HCT116 (cell line): ENCODE measurements around the gene LCE3C. TPM values are rescaled to one million over a fixed set of nuclear protein-coding genes. Genes with fewer than 3 reads are reported as not detected.

Source experiments
- ATAC-seq: fragments of 200-7000 bp; cut with Tn5 transposase; 2 replicates; pipeline ENCODE4 v1.9.1; 2020; ENCODE audit warnings: mild to moderate bottlenecking, moderate library complexity
- BruUV-seq: library from RNA; stranded (reverse); fragments of 400-500 nt; replicated peaks from 2 replicates; lab custom pipeline; 2021; lab: Mats Ljungman, UMichigan
- CTCF ChIA-PET: fragments of 300-600 bp; sonication (Branson Sonifier 250); formaldehyde crosslinking; loops from one replicate; lab custom pipeline; 2021; ENCODE audit warnings: antibody characterized with exemption; lab: Charles Lee
- POLR2A ChIA-PET: fragments of 300-600, 350-600 bp; sonication (Branson Sonifier 250); formaldehyde crosslinking; loops from one replicate; lab custom pipeline; 2021; ENCODE audit warnings: antibody characterized with exemption; lab: Charles Lee
- RAD21 ChIA-PET, 2 experiments: fragments of 300-600 bp; sonication (Branson Sonifier 250); formaldehyde crosslinking; loops; one replicate each; lab custom pipeline; 2023; ENCODE audit warnings: low total read pairs in 2 of 2; ENCODE audit not compliant: uncharacterized antibody in 2 of 2, unreplicated experiment in 2 of 2, low non-redundant PET in 1 of 2; lab: Charles Lee
- DNase-seq: peaks from one replicate; pipeline ENCODE4 v3.0.0-alpha.2; 2010; ENCODE audit warnings: low read depth, low spot score
- H2AFZ ChIP-seq: fragments of 200-600 bp; shearing (Covaris generic), sonication (generic); 2 replicates; pipeline ENCODE4 v1.6.1; 2017; ENCODE audit warnings: low read depth, mixed run types, mixed read lengths, antibody characterized with exemption, low read length; ENCODE audit not compliant: poor library complexity, severe bottlenecking
- H3K27ac ChIP-seq: 2 replicates; pipeline ENCODE4 v1.5.1; 2012; ENCODE audit warnings: low read depth, low read length
- H3K27me3 ChIP-seq: fragments of 200-600 bp; sonication (generic); 2 replicates; pipeline ENCODE4 v1.6.1; 2016; ENCODE audit warnings: mixed run types, low read length, mixed read lengths; ENCODE audit not compliant: insufficient read depth
- H3K36me3 ChIP-seq, 2 experiments: fragments of 200-500 bp in 1 of 2; fragments of 200-600 bp in 1 of 2; sonication (Bioruptor generic) in 1 of 2; sonication (generic) in 1 of 2; 2 replicates each; pipeline versions ENCODE4 v1.5.1 to v1.6.1; 2014 to 2016; ENCODE audit warnings: low read length in 2 of 2, inconsistent platforms in 1 of 2, mixed read lengths in 1 of 2, mixed run types in 1 of 2; ENCODE audit not compliant: insufficient read depth in 2 of 2, control insufficient read depth in 1 of 2
- H3K4me1 ChIP-seq, 2 experiments: fragments of 200-600 bp in 1 of 2; sonication (generic) in 1 of 2; 2 replicates each; pipeline versions ENCODE4 v1.5.1 to v1.6.1; 2012 to 2017; ENCODE audit warnings: low read length in 2 of 2, inconsistent platforms in 1 of 2, mild to moderate bottlenecking in 1 of 2, mixed read lengths in 1 of 2, mixed run types in 1 of 2, moderate library complexity in 1 of 2; ENCODE audit not compliant: insufficient read depth in 2 of 2, control insufficient read depth in 1 of 2
- H3K4me2 ChIP-seq: fragments of 200-600 bp; sonication (generic); 2 replicates; pipeline ENCODE4 v1.6.1; 2017; ENCODE audit warnings: mixed run types, low read length, mixed read lengths
- H3K4me3 ChIP-seq, 2 experiments: fragments of 200-600 bp in 1 of 2; sonication (generic) in 1 of 2; replicated peaks in 1 of 2; 2 replicates each; pipeline ENCODE4 v1.5.1; 2011 to 2016; ENCODE audit warnings: low read length in 2 of 2, control low read depth in 1 of 2, low read depth in 1 of 2, mild to moderate bottlenecking in 1 of 2, mixed read lengths in 1 of 2, mixed run types in 1 of 2
- H3K79me2 ChIP-seq: fragments of 200-600 bp; sonication (generic); 2 replicates; pipeline ENCODE4 v1.6.1; 2017; ENCODE audit warnings: mild to moderate bottlenecking, mixed run types, low read length, moderate library complexity, mixed read lengths; ENCODE audit not compliant: insufficient read depth
- H3K9ac ChIP-seq: fragments of 200-600 bp; sonication (generic); 2 replicates; pipeline ENCODE4 v1.6.1; 2016; ENCODE audit warnings: low read length, mixed read lengths
- H3K9me2 ChIP-seq: fragments of 200-600 bp; sonication (generic), shearing (Covaris generic); 2 replicates; pipeline ENCODE4 v1.6.1; 2017; ENCODE audit warnings: mixed run types, mild to moderate bottlenecking, moderate library complexity; ENCODE audit not compliant: insufficient read depth
- H3K9me3 ChIP-seq, 2 experiments: fragments of 200-500 bp in 1 of 2; fragments of 200-600 bp in 1 of 2; sonication (Bioruptor generic) in 1 of 2; sonication (generic) in 1 of 2; 2 replicates each; pipeline ENCODE4 v1.6.1; 2014 to 2017; ENCODE audit warnings: low read length in 2 of 2, mixed read lengths in 2 of 2, inconsistent platforms in 1 of 2, low read depth in 1 of 2, mild to moderate bottlenecking in 1 of 2, mixed run types in 1 of 2, moderate library complexity in 1 of 2; ENCODE audit not compliant: control insufficient read depth in 1 of 2, insufficient read depth in 1 of 2
- H4K20me1 ChIP-seq: fragments of 200-600 bp; sonication (generic), shearing (Covaris generic); 2 replicates; pipeline ENCODE4 v1.6.1; 2017; ENCODE audit warnings: mixed run types, mild to moderate bottlenecking, moderate library complexity; ENCODE audit not compliant: insufficient read depth
- CTCF ChIP-seq, 3 experiments: fragments of 200-600 bp in 1 of 3; sonication (generic) in 1 of 3; IDR thresholded peaks in 2 of 3; conservative IDR thresholded peaks in 1 of 3; 2 replicates each; pipeline ENCODE4 v1.5.1; 2012 to 2017; ENCODE audit warnings: low read depth in 2 of 3, low read length in 2 of 3, antibody characterized with exemption in 1 of 3, borderline replicate concordance in 1 of 3, control low read depth in 1 of 3, mild to moderate bottlenecking in 1 of 3, mixed read lengths in 1 of 3, mixed run types in 1 of 3, moderate library complexity in 1 of 3; ENCODE audit not compliant: insufficient read depth in 1 of 3
- SRF ChIP-seq: IDR thresholded peaks from 2 replicates; pipeline ENCODE4 v1.6.1; 2012; ENCODE audit warnings: low read depth
- intact Hi-C: fragments of 100-400 bp; cut with micrococcal nuclease; formaldehyde crosslinking; loops from 2 replicates; pipeline ENCODE4 v1.10.0; 2022
- total RNA-seq: library from RNA; stranded (reverse); gene quantifications from one replicate; pipeline ENCODE4 v1.2.1, GENCODE V29; 2021; ENCODE audit not compliant: unreplicated experiment
- TF ChIP-seq, protein P1 (sequence below): IDR thresholded peaks from 2 replicates; pipeline ENCODE4 v1.6.1; 2012; ENCODE audit warnings: low read depth

Gene LCE3C
- total RNA-seq, 1 experiment from 2014 or later = not detected

GRCh38 chr1:152565115-152565514, 34.9 kb upstream of the LCE3C start:
- ATAC-seq = no peak
- Histone ChIP-seq H3K9me2 (no peaks in the 10 kb centered on the region), H3K9me3 (no peaks in the 10 kb centered on the region), H3K27ac (no peak overlapping the region), H3K27me3 (peaks cover 5% of the 10 kb centered on the region), H3K4me1 (no peaks in the 10 kb centered on the region), H2AFZ (no peak overlapping the region), H3K79me2 (no peaks in the 10 kb centered on the region), H3K9ac (no peak overlapping the region), H4K20me1 (no peaks in the 10 kb centered on the region), H3K36me3 (no peaks in the 10 kb centered on the region), H3K4me2 (no peak overlapping the region), H3K4me3 (no peak overlapping the region)
- no peak for TF ChIP-seq CTCF (IDR thresholded peaks at IDR 0.05 in 2 of 3, conservative IDR thresholded peaks at IDR 0.05 in 1 of 3; ENCODE audit: borderline replicate concordance in 1 of 3, insufficient read depth in 1 of 3, low read depth in 2 of 3, low read length in 2 of 3)
- TF ChIP-seq SRF = no peak
- TF ChIP-seq, protein P1, sequence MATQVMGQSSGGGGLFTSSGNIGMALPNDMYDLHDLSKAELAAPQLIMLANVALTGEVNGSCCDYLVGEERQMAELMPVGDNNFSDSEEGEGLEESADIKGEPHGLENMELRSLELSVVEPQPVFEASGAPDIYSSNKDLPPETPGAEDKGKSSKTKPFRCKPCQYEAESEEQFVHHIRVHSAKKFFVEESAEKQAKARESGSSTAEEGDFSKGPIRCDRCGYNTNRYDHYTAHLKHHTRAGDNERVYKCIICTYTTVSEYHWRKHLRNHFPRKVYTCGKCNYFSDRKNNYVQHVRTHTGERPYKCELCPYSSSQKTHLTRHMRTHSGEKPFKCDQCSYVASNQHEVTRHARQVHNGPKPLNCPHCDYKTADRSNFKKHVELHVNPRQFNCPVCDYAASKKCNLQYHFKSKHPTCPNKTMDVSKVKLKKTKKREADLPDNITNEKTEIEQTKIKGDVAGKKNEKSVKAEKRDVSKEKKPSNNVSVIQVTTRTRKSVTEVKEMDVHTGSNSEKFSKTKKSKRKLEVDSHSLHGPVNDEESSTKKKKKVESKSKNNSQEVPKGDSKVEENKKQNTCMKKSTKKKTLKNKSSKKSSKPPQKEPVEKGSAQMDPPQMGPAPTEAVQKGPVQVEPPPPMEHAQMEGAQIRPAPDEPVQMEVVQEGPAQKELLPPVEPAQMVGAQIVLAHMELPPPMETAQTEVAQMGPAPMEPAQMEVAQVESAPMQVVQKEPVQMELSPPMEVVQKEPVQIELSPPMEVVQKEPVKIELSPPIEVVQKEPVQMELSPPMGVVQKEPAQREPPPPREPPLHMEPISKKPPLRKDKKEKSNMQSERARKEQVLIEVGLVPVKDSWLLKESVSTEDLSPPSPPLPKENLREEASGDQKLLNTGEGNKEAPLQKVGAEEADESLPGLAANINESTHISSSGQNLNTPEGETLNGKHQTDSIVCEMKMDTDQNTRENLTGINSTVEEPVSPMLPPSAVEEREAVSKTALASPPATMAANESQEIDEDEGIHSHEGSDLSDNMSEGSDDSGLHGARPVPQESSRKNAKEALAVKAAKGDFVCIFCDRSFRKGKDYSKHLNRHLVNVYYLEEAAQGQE = no peak
- ChIA-PET RAD21 (no interaction called here), CTCF (no interaction called here), POLR2A (no interaction called here)
- BruUV-seq = no TSS peak
- DNase-seq = no peak
- intact Hi-C loops = no loop called here
